Ovary (tissue), 9 donors: Measurements from ENCODE around the gene GRIK4. TPM values are rescaled to one million over a fixed set of nuclear protein-coding genes. Genes with fewer than 3 reads are reported as not detected.

Experiments used
- DNase-seq, 5 donors: peaks; one replicate each; pipeline ENCODE4 v3.0.0-alpha.2; 2019 to 2020
- H3K27ac ChIP-seq, 2 donors: fragments of 200-600 bp; one replicate each; pipeline versions ENCODE4 v1.5.1 to v1.8.0; 2019 to 2022
- H3K27me3 ChIP-seq: fragments of 200-600 bp; one replicate; pipeline ENCODE4 v1.8.0; 2022
- H3K36me3 ChIP-seq: fragments of 200-600 bp; sonication (generic); one replicate; pipeline ENCODE4 v1.5.1; 2019
- H3K4me1 ChIP-seq: one replicate; pipeline ENCODE4 v1.8.1; 2013; ENCODE audit warnings: mild to moderate bottlenecking, moderate library complexity; ENCODE audit not compliant: insufficient read depth
- H3K4me3 ChIP-seq: fragments of 200-600 bp; sonication (generic); one replicate; pipeline ENCODE4 v1.5.1; 2017
- H3K9me3 ChIP-seq, 2 donors: fragments of 200-600 bp in 1 of 2; sonication (generic) in 1 of 2; one replicate each; pipeline versions ENCODE4 v1.5.1 to v1.8.1; 2013 to 2019; ENCODE audit warnings: mild to moderate bottlenecking in 1 of 2, moderate library complexity in 1 of 2
- EP300 ChIP-seq: sonication (generic); formaldehyde crosslinking; IDR thresholded peaks from one replicate; pipeline ENCODE4 v1.6.1; 2017; ENCODE audit warnings: antibody characterized with exemption
- POLR2A ChIP-seq: fragments of 450-650 bp; IDR thresholded peaks from one replicate; pipeline ENCODE4 v1.6.1; 2017; ENCODE audit warnings: antibody characterized with exemption, mild to moderate bottlenecking, moderate library complexity
- WGBS, 3 donors: extraction: QIAGEN DNeasy Blood & Tissue Kit in 1 of 3; methylation state at CpG; one replicate each; pipeline versions ENCODE4 v1.1.5 to v1.1.7; 2013 to 2017; 5-methylcytosine and 5-hydroxymethylcytosine counted together
- intact Hi-C, 4 donors: fragments of 100-400 bp; cut with DNase I; formaldehyde crosslinking; loops; one replicate each; pipeline versions ENCODE4 v1.11.0 to v1.15.1; 2022 to 2023
- polyA plus RNA-seq, 2 donors: library from polyadenylated mRNA; stranded (reverse); fragments of 200-250 nt in 1 of 2; fragments of 350-450 nt in 1 of 2; fragmentation: Illumina TruSeq in 1 of 2; extraction: RNeasy Lipid Tissue Mini Kit (QIAGEN cat#74804) in 1 of 2; gene quantifications; one replicate each; pipeline ENCODE4 v1.2.3, GENCODE V29; 2013 to 2014
- total RNA-seq, 7 donors: library from RNA; depleted of rRNA in 2 of 7; stranded (reverse); fragments of >200 nt in 2 of 7; fragmentation: NEBNext Ultra II Directional in 3 of 7; extraction: Animal tissue kit (Norgen Biotek cat#: 25700) in 3 of 7; gene quantifications; one replicate each; pipeline versions ENCODE4 v1.1.0 to v1.2.4, GENCODE V29; 2016 to 2023
- TF ChIP-seq, protein P1 (sequence below), 3 donors: fragments of 450-650 bp in 2 of 3; fragments of 200-600 bp in 1 of 3; IDR thresholded peaks; one replicate each; pipeline versions ENCODE4 v1.5.1 to v1.8.0; 2016 to 2022; ENCODE audit warnings: antibody characterized with exemption in 3 of 3, mild to moderate bottlenecking in 1 of 3
- donor health status: DM: no; HTN: no; CAD: no; lungs with moderate emphysema.
- donor health status: DM: no; HTN: no; CAD: no.
- donor health status: Bipolar disorder and iron deficiency.
- donor health status: DM: yes; HTN: yes; CAD: no.
- donor health status: DM: no; HTN: no; CAD: no.
- donor health status: DM: yes; HTN: yes; CAD: no.

The GRIK4 gene
- total and polyA plus RNA-seq, 9 donors, result 1.3 to 13.4 (median 2.3) TPM

DNA sequence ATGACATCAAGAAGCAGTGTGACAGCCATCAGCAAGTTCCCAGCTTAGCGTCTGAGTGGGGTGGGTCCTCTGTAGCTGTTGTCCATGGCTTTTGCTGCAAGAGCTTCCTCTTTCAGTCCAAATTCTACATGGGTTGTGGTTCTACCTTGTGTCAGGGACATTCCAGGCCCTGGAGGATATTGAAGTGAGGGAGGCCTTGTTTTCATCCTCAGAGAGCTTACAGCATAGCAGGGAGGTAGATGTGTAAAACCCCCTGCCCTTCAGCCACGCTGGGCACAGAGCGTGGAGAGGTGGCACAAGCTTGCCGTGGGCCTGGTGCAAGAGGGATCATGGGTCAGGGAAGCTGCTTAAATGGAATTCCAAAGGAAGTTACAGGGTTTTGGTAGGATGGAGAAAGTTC, 93.9 kb downstream of the GRIK4 start:
- 95% methylated on average over 4 of the region's 4 CpGs for WGBS, 3 donors
- Histone ChIP-seq H3K27me3 (no peaks in the 10 kb centered on the region), H3K4me3 (no peak overlapping the region), H3K9me3 (no peaks in the 10 kb centered on the region), H3K36me3 (no peaks in the 10 kb centered on the region), H3K4me1 (peaks cover 5% of the 10 kb centered on the region), H3K27ac (no peak overlapping the region)
- TF ChIP-seq, protein P1, sequence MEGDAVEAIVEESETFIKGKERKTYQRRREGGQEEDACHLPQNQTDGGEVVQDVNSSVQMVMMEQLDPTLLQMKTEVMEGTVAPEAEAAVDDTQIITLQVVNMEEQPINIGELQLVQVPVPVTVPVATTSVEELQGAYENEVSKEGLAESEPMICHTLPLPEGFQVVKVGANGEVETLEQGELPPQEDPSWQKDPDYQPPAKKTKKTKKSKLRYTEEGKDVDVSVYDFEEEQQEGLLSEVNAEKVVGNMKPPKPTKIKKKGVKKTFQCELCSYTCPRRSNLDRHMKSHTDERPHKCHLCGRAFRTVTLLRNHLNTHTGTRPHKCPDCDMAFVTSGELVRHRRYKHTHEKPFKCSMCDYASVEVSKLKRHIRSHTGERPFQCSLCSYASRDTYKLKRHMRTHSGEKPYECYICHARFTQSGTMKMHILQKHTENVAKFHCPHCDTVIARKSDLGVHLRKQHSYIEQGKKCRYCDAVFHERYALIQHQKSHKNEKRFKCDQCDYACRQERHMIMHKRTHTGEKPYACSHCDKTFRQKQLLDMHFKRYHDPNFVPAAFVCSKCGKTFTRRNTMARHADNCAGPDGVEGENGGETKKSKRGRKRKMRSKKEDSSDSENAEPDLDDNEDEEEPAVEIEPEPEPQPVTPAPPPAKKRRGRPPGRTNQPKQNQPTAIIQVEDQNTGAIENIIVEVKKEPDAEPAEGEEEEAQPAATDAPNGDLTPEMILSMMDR (IDR thresholded peaks at IDR 0.05), result no peak
- TF ChIP-seq POLR2A, result no peak
- no peak for TF ChIP-seq EP300
- intact Hi-C loops, result no loop called here
- peak in 1 of 5 donors; percentile 8 for DNase-seq

DNA sequence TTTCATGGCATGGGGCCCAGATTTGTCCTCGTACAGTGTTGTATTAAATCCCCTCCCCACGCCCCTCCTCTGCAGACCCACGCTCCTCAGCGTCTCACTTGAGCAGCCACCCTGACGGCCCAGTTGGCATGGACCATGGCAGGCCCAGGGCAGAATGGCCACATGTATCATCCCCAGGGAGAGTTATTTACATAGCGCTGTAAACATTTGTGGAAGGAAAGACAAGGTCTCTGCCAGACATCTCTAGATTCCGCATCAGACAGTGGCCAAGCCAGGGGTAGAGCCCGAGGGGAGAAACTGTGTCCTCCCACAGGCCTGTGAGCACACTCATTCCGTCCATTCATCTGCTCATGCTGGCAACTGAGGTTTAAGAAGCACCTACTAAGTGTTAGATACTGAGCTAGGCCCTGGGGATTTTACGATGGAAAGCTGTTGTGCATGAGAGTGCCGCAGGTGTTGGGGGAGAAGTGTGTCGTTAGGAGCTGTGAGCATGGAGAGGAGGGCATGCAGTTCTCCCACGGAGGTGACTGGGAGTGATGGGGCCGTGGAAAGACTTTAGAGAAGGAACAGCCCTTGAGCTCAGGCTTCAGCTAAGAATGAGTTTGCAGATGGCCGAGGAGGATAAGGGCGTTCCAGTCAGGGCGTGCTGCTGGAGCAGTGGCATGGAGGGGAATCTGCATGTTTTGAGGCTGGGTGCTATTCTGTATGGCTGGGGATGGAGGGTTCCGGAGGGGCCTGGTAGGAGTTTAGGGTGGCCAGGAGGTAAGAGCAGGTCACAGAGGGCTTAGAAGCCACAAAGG, 94.9 kb downstream of the GRIK4 start:
- H3K4me3 ChIP-seq, result no peak overlapping the region
- no peak overlapping the region for H3K27ac ChIP-seq
- no peaks in the 10 kb centered on the region for H3K27me3 ChIP-seq
- WGBS, 3 donors, result 83 to 91% (median 86%) methylated on average over 18 of the region's 18 CpGs
- H3K4me1 ChIP-seq, result peaks cover 5% of the 10 kb centered on the region
- intact Hi-C loops, result no loop called here
- H3K9me3 ChIP-seq, result no peaks in the 10 kb centered on the region
- DNase-seq, result peak in 2 of 5 donors; percentile 17 to 22
- no peaks in the 10 kb centered on the region for H3K36me3 ChIP-seq
- no peak for TF ChIP-seq POLR2A
- TF ChIP-seq, protein P1 (IDR thresholded peaks at IDR 0.05), result no peak
- no peak for TF ChIP-seq EP300

DNA sequence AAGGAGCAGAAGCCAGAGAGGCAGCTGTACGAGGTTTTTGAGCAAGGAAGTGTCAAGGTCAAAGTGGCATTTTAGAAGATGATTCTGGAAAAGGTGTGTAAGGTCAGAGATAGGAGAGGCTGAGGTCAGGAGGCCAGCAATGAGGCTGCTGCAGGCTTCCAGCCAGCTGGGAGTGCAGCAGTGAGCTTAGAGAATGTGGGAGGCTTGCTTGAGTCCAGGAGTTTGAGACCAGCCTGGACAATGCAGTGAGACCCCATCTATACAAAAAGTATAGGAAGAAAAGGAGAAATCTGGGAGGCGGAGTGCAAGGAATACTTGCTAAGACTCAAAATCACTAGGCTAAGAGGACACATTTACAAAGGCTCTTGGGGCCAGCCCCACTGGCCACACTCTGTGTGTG, 96.5 kb downstream of the GRIK4 start:
- no peak for TF ChIP-seq EP300
- no peak for TF ChIP-seq POLR2A
- Histone ChIP-seq H3K4me3 (no peak overlapping the region), H3K4me1 (peaks cover 9% of the 10 kb centered on the region), H3K27me3 (no peaks in the 10 kb centered on the region), H3K36me3 (no peaks in the 10 kb centered on the region), H3K9me3 (no peaks in the 10 kb centered on the region), H3K27ac (no peak overlapping the region)
- WGBS, 3 donors, result 59 to 69% (median 64%) methylated on average over 2 of the region's 2 CpGs
- intact Hi-C loops, result no loop called here
- DNase-seq, result no peak

DNA sequence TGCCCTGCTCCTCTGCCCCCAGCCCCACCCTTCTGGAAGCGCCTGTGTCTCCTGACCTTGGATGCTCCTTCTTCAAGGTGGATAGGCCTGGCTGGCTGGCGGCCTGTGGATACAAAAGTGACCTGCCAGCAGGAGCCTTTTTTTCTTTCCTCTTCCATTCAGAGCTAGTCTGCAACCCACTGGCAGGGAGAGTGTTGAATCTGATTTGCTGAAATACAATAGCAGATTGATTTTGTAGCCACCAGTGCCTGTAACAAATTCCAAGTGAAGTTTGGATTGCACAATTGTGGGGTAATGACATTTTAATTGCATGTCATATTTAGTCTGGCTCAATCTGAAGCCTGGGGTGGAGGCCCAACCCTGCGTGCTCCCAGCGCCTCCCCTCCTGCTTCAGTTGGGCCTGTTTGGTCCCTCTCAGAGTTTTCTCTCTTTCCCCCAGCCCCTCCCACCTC, 97.2 kb downstream of the GRIK4 start:
- intact Hi-C loops, result no loop called here
- Histone ChIP-seq H3K4me1 (peaks cover 16% of the 10 kb centered on the region), H3K4me3 (no peak overlapping the region), H3K36me3 (no peaks in the 10 kb centered on the region), H3K27me3 (no peaks in the 10 kb centered on the region), H3K9me3 (no peaks in the 10 kb centered on the region), H3K27ac (peak overlapping the region in 1 of 2 donors; percentile 18)
- DNase-seq, result peak in 1 of 5 donors; percentile 50
- 60 to 64% (median 63%) methylated on average over 4 of the region's 4 CpGs for WGBS, 3 donors
- TF ChIP-seq EP300 (no peak), POLR2A (no peak)
- TF ChIP-seq, protein P1 (IDR thresholded peaks at IDR 0.05), result no peak

DNA sequence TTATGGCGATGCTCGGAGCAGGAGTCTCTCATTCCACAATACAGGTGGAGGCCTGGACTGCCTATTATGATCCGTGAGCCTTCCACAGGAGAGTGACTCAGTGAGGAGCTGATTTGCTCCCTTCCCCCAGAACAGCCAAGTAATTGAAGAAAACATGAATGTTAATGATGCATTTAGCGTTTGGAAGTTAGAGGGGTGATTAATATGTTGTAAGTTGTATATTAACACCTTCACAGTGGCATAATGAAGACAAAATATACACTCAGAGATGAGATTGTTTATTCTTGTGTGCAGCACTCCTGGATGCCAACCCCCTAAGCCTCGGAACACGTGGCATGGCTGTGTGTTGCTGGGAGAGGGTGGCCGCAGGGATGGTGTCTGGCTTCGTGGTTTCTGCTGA, 98.6 kb downstream of the GRIK4 start:
- Histone ChIP-seq H3K27me3 (no peaks in the 10 kb centered on the region), H3K27ac (no peak overlapping the region), H3K9me3 (no peaks in the 10 kb centered on the region), H3K36me3 (no peaks in the 10 kb centered on the region), H3K4me1 (peaks cover 20% of the 10 kb centered on the region), H3K4me3 (no peak overlapping the region)
- DNase-seq, result no peak
- 87 to 91% (median 88%) methylated on average over 8 of the region's 8 CpGs for WGBS, 3 donors
- intact Hi-C loops, result no loop called here
- no peak for TF ChIP-seq POLR2A
